Small intestine (tissue), 7 donors: ENCODE measurements around the gene TTC14. TPM values are rescaled to one million over a fixed set of nuclear protein-coding genes. Genes with fewer than 3 reads are reported as not detected.
A peak's percentile ranks its signal among the peaks of the same experiment; 100 is the strongest.
"Not testable (repeated sequence)": the region's sequence is repeated elsewhere in the genome, so short reads cannot be mapped to it uniquely, and the experiment has no call there.

ENCODE experiments used
- DNase-seq, 2 donors: peaks; one replicate each; pipeline versions ENCODE4 v3.0.0 to v3.0.0-alpha.2; 2013
- FAIRE-seq: peaks from 2 replicates; lab custom pipeline; 2012; peaks lifted over from hg19 to GRCh38; lab: Jason Lieb, UNC
- H3K27ac ChIP-seq, 3 donors: one replicate each; pipeline ENCODE4 v1.5.1; 2013; ENCODE audit warnings: low read length in 2 of 3, mild to moderate bottlenecking in 2 of 3, control low read depth in 1 of 3, inconsistent platforms in 1 of 3, low read depth in 1 of 3, moderate library complexity in 1 of 3
- H3K27me3 ChIP-seq, 3 donors: one replicate each; pipeline ENCODE4 v1.6.1; 2013; ENCODE audit warnings: low read length in 3 of 3, inconsistent platforms in 1 of 3; ENCODE audit not compliant: control insufficient read depth in 3 of 3, insufficient read depth in 3 of 3
- H3K36me3 ChIP-seq, 3 donors: one replicate each; pipeline ENCODE4 v1.6.1; 2013; ENCODE audit warnings: low read length in 3 of 3, inconsistent platforms in 1 of 3, low read depth in 1 of 3, mild to moderate bottlenecking in 1 of 3, moderate library complexity in 1 of 3; ENCODE audit not compliant: control insufficient read depth in 3 of 3, insufficient read depth in 2 of 3
- H3K4me1 ChIP-seq, 3 donors: one replicate each; pipeline ENCODE4 v1.6.1; 2013; ENCODE audit warnings: low read length in 2 of 3, inconsistent platforms in 1 of 3, low read depth in 1 of 3, mild to moderate bottlenecking in 1 of 3, moderate library complexity in 1 of 3; ENCODE audit not compliant: control insufficient read depth in 3 of 3, insufficient read depth in 2 of 3
- H3K4me3 ChIP-seq, 3 donors: one replicate each; pipeline ENCODE4 v1.5.1; 2013; ENCODE audit warnings: low read length in 3 of 3, control low read depth in 1 of 3, inconsistent platforms in 1 of 3, low read depth in 1 of 3, mild to moderate bottlenecking in 1 of 3, moderate library complexity in 1 of 3
- H3K9me3 ChIP-seq, 2 donors: one replicate each; pipeline ENCODE4 v1.6.1; 2013; ENCODE audit warnings: low read depth in 1 of 2, low read length in 1 of 2; ENCODE audit not compliant: control insufficient read depth in 2 of 2, insufficient read depth in 1 of 2
- WGBS, 3 donors: extraction: QIAGEN DNeasy Blood & Tissue Kit; methylation state at CpG; one replicate each; pipeline ENCODE4 v1.1.7; 2013; 5-methylcytosine and 5-hydroxymethylcytosine counted together
- polyA plus RNA-seq, 4 donors: library from polyadenylated mRNA; stranded (reverse) in 3 of 4; unstranded in 1 of 4; fragments of 200-250 nt in 3 of 4; fragments of 120-200 nt in 1 of 4; gene quantifications; one replicate each; pipeline versions ENCODE4 v1.2.1 to v1.2.3, GENCODE V29; 2013
- donor health status: healthy with polysubstance abuse.
- donor health status: control.
- donor health status: control.
- donor health status: Bipolar disorder and iron deficiency.
- donor health status: healthy.

TTC14 gene
- polyA plus RNA-seq, 4 donors = 4.3 to 57.3 (median 8.3) TPM

DNA sequence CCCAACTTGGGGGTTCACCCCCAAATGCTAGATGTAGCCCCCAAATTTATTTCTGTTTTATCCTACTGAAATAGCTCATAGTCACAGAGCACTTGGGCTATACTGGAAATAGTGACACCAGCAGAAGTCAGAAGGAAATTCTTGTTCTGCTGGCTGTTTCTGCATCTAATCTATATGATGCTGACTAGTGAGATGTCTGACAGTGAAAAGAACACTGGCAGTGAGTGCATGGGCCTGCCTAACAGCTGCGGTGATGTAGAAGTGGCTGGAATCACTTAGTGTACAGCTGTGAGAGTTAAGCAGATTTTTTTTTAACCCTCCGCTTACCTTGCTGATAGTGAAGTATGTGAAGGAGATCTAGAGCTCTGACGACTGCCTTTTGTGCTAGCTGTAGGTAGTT, 14.0 kb downstream of the TTC14 start:
- Histone ChIP-seq H3K27me3 (no peaks in the 10 kb centered on the region), H3K4me1 (no peaks in the 10 kb centered on the region), H3K36me3 (peaks cover 0 to 4% (median 4%) of the 10 kb centered on the region in 3 donors), H3K4me3 (no peak overlapping the region), H3K27ac (no peak overlapping the region), H3K9me3 (no peaks in the 10 kb centered on the region)
- 61 to 88% (median 81%) methylated on average over 3 of the region's 3 CpGs for WGBS, 3 donors
- DNase-seq (no peak), FAIRE-seq (no peak)

DNA sequence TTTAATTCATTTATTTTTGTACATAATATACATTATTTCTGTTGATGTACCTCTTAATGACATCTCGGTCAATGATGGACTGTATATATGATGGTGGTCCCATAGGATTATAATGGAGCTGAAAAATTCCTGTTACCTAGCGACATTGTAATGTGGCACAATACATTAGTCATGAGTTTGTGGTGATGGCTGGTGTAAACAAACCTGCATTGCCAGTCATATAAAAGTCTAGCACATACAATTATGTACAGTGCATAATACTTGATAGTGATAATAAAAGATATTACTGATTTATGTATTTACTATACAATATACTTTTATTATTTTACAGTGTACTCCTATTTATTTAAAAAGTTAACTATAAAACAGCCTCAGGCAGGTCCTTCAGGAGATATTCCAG, 15.1 kb downstream of the TTC14 start:
- H3K9me3 ChIP-seq = no peaks in the 10 kb centered on the region
- 89 to 93% (median 90%) methylated on average over 2 of the region's 2 CpGs for WGBS, 3 donors
- H3K4me1 ChIP-seq = no peaks in the 10 kb centered on the region
- H3K36me3 ChIP-seq = peaks cover 0 to 4% (median 2%) of the 10 kb centered on the region in 3 donors
- H3K4me3 ChIP-seq = no peak overlapping the region
- FAIRE-seq (no peak), DNase-seq (peak in 1 of 2 donors; percentile 23)
- H3K27me3 ChIP-seq = no peaks in the 10 kb centered on the region
- no peak overlapping the region for H3K27ac ChIP-seq

DNA sequence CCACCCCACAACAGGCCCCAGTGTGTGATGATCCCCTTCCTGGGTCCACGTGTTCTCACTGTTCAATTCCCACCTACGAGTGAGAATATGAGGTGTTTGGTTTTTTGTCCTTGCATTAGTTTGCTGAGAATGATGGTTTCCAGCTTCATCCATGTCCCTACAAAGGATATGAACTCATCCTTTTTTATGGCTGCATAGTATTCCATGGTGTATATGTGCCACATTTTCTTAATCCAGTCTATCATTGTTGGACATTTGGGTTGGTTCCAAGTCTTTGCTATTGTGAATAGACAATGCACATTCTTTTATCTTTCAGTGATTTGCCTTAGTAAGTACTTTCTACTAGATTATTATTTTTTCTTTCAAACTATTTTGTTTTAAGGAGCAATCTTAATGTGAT, 16.6 kb downstream of the TTC14 start:
- H3K4me3 ChIP-seq, DNase-seq, H3K9me3 ChIP-seq, H3K27ac ChIP-seq, FAIRE-seq, H3K27me3 ChIP-seq, H3K36me3 ChIP-seq, H3K4me1 ChIP-seq: not testable (repeated sequence)
- 90 to 100% (median 94%) methylated on average over 2 of the region's 2 CpGs for WGBS, 3 donors

DNA sequence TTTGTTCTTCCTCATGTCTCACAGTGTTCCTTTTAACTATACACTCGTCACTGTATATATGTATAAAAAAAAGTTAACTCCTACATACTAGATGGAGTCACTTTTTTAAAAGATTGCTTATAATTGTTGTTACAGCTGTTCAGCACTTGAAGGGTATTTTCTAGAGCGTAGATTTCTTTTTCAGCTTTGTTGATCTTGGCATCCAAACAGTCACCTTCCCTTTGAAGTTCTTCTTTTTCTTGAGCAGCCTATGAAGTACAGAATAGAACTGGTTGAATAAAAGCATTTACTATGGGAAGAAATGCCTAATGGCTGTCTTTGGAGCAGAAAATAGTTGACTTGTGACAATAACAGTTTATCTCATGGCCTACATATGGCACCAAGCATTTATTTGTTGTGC, 17.8 kb downstream of the TTC14 start:
- Histone ChIP-seq H3K27me3 (no peaks in the 10 kb centered on the region), H3K36me3 (no peaks in the 10 kb centered on the region), H3K4me1 (no peaks in the 10 kb centered on the region), H3K4me3 (no peak overlapping the region), H3K9me3 (no peaks in the 10 kb centered on the region), H3K27ac (no peak overlapping the region)
- FAIRE-seq = no peak
- WGBS, 3 donors = 76 to 91% (median 83%) methylated on average over 2 of the region's 2 CpGs
- DNase-seq = no peak

DNA sequence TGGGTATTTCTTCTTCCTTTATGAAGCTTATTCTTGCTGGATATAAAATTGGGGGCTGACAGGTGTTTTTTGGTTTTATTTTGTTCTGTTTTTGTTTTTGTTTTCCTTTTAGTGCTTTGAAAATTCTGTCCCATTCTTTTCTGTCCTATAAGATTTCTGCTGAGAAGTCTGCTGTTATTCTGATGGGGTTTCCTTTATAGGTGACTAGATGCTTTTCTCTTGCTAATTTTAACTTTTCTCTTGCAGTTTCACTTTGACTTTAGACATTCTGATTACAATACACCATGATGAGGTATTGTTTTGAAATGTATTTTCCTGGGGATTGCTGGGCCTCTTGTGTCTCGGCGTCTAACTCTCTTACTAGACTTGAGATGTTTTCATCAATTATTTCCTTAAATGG, 22.8 kb downstream of the TTC14 start:
- Histone ChIP-seq H3K27me3 (no peaks in the 10 kb centered on the region), H3K4me3 (no peak overlapping the region), H3K27ac (no peak overlapping the region), H3K4me1 (no peaks in the 10 kb centered on the region), H3K36me3 (peaks cover 0 to 9% (median 0%) of the 10 kb centered on the region in 3 donors), H3K9me3 (no peaks in the 10 kb centered on the region)
- WGBS, 3 donors = 84 to 94% (median 91%) methylated on average over 2 of the region's 2 CpGs
- DNase-seq = no peak
- FAIRE-seq = no peak

DNA sequence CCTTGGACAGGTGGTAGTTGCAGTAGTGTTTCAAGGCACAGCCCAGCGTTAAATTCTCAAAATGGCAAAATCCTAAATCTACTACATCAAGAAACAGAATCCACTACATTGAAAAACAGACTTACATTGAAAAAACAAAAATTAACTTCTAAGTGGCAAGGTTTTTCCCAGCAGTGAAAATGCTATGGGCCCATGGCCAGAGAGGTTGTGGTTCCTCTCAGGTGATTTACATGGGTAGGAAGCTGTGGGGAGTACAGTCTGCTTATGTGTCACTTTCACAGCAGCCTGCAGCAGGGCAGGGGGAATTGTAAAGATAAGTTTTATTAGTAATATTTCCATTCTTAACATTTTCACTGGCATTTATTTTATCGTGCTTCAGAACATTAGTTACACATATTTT, 24.9 kb downstream of the TTC14 start:
- no peak for DNase-seq
- no peak overlapping the region for H3K4me3 ChIP-seq
- H3K9me3 ChIP-seq = no peaks in the 10 kb centered on the region
- no peak for FAIRE-seq
- WGBS, 3 donors = 66 to 92% (median 68%) methylated on average over 2 of the region's 2 CpGs
- H3K4me1 ChIP-seq = no peaks in the 10 kb centered on the region
- peaks cover 0 to 1% (median 0%) of the 10 kb centered on the region in 3 donors for H3K27me3 ChIP-seq
- H3K27ac ChIP-seq = no peak overlapping the region
- peaks cover 0 to 9% (median 0%) of the 10 kb centered on the region in 3 donors for H3K36me3 ChIP-seq

DNA sequence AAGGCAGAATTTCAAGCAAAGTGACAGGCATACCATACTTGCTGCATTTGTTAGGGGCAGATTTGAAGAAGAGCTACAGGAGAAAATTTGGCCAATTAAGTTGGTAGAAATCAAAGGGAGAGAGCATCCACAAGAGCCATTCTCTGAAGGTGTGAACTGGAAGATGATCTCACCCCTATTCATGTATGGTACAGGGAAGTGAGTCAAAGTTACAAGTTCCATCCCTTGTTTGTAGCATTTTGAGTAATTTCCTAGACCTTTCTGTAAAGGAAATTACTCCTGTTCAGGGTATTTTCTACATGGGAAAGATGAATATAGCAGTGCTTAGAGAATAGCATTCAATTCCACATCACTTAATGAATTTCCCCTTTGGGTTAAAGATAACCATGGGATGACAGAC, 28.4 kb downstream of the TTC14 start:
- H3K27ac ChIP-seq = no peak overlapping the region
- no peak for DNase-seq
- peaks cover 0 to 6% (median 0%) of the 10 kb centered on the region in 3 donors for H3K27me3 ChIP-seq
- FAIRE-seq = no peak
- peaks cover 0 to 9% (median 0%) of the 10 kb centered on the region in 3 donors for H3K36me3 ChIP-seq
- no peaks in the 10 kb centered on the region for H3K4me1 ChIP-seq
- H3K4me3 ChIP-seq = no peak overlapping the region
- no peaks in the 10 kb centered on the region for H3K9me3 ChIP-seq

DNA sequence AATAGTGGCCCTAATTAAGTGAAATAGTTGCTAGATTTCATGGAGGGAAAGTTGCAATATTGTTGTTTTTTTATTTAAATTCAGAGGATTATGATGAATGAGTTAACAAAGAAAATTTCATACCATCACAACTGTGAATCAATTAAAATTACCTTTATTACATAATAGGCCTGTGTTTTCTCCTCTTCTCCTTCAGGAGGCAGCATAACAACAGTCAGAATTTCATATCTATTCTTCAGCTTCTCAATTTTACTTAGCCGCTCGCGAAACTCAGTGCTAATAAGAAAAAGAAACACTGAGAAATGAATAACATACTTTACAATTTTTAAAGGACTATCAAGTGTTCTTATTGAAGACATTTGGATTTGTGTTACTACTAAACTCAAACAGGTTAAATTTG, 29.4 kb downstream of the TTC14 start:
- FAIRE-seq (no peak), DNase-seq (no peak)
- H3K27me3 ChIP-seq = peaks cover 0 to 7% (median 0%) of the 10 kb centered on the region in 3 donors
- H3K9me3 ChIP-seq = no peaks in the 10 kb centered on the region
- WGBS, 3 donors = 93 to 96% (median 94%) methylated on average over 3 of the region's 3 CpGs
- peaks cover 0 to 3% (median 0%) of the 10 kb centered on the region in 3 donors for H3K36me3 ChIP-seq
- H3K4me1 ChIP-seq = no peaks in the 10 kb centered on the region
- H3K27ac ChIP-seq = no peak overlapping the region
- H3K4me3 ChIP-seq = no peak overlapping the region

DNA sequence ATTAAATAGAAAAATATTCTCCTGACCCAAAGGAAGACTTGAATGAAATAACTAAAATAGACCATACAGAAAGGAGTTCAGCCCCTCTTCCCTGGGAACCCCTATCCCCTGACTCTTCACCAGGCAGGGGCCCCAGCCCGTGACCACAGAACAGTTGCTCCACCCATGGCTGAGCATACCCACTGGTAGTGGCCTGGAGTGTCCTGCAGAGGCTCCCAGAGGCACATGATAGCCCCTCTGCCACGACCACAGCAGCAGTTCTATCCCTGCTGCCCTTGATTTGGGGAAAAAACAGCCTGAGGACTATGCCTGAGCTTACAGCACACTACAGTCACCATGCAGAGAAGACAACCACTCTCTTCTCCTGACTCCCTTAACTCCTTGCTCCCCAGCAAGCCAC, 31.8 kb downstream of the TTC14 start:
- WGBS, 3 donors = 17 to 21% (median 17%) methylated on average over 2 of the region's 2 CpGs
- Histone ChIP-seq H3K4me3 (no peak overlapping the region), H3K4me1 (no peaks in the 10 kb centered on the region), H3K27ac (no peak overlapping the region), H3K9me3 (no peaks in the 10 kb centered on the region), H3K36me3 (no peaks in the 10 kb centered on the region), H3K27me3 (peaks cover 0 to 7% (median 0%) of the 10 kb centered on the region in 3 donors)
- FAIRE-seq (no peak), DNase-seq (no peak)
